Fibroblast of skin of scalp (primary cell): ENCODE data around the gene FASLG. TPM values are rescaled to one million over a fixed set of nuclear protein-coding genes. Genes with fewer than 3 reads are reported as not detected.
A peak's percentile ranks its signal among the peaks of the same experiment; 100 is the strongest.
"Not testable (repeated sequence)": the region's sequence is repeated elsewhere in the genome, so short reads cannot be mapped to it uniquely, and the experiment has no call there.

ENCODE experiments used
- DNase-seq: peaks from one replicate; pipeline ENCODE4 v3.0.0-alpha.2; 2013
- polyA plus RNA-seq, 2 experiments: library from polyadenylated mRNA; unstranded; fragments of 120-200 nt; gene quantifications; one replicate each; pipeline ENCODE4 v1.2.1, GENCODE V29; 2013; ENCODE audit not compliant: insufficient read length in 2 of 2

FASLG gene
- polyA plus RNA-seq (2013, experiment 1 of 2; ENCODE audit: insufficient read length): not detected
- polyA plus RNA-seq (2013, experiment 2 of 2; ENCODE audit: insufficient read length): not detected

DNA sequence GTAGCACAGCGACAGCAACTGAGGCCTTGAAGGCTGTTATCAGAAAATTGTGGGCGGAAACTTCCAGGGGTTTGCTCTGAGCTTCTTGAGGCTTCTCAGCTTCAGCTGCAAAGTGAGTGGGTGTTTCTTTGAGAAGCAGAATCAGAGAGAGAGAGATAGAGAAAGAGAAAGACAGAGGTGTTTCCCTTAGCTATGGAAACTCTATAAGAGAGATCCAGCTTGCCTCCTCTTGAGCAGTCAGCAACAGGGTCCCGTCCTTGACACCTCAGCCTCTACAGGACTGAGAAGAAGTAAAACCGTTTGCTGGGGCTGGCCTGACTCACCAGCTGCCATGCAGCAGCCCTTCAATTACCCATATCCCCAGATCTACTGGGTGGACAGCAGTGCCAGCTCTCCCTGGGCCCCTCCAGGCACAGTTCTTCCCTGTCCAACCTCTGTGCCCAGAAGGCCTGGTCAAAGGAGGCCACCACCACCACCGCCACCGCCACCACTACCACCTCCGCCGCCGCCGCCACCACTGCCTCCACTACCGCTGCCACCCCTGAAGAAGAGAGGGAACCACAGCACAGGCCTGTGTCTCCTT is at the start of gene FASLG:
FASLG (plus strand) TSS at position 233 of the 583 bp plus-strand sequence; CDS start at position 332, 99 bp downstream.
- no peak for DNase-seq

DNA sequence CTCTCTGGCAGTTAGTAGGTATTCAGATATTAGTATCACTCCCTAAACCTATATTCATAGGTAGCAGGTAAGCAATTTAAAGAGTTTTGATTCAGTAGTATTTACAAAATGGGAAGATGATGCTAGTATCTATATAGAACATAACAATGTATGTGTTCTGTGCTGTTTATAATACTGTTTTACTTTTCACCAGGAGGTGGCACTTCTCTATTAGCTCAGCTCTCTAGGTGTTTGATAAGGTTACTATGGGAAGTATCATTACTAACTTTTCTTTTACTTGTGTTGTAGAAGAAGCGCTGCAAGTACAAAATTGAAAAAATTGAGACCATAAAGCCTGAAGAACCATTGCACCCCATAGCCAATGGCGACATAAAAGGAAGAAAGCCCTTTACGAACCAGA is 49.4 kb upstream of the FASLG start:
- no peak for DNase-seq

DNA sequence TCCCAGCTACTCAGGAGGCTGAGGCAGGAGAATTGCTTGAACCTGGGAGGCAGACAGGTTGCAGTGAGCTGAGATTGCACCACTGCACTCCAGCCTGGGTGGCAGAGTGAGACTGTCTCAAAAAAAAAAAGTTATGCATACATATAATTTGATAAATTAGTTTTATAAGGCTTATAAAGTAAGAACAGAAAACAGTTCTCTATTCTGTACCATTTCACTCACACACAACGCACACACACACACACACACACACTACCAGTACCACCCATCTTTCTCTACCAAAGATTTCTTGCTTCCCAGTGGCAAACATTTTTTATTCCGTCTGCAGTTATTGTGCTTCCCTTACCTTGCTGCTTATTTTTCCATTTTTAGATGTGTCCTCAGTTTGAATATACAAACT is 46.4 kb upstream of the FASLG start:
- no peak for DNase-seq

DNA sequence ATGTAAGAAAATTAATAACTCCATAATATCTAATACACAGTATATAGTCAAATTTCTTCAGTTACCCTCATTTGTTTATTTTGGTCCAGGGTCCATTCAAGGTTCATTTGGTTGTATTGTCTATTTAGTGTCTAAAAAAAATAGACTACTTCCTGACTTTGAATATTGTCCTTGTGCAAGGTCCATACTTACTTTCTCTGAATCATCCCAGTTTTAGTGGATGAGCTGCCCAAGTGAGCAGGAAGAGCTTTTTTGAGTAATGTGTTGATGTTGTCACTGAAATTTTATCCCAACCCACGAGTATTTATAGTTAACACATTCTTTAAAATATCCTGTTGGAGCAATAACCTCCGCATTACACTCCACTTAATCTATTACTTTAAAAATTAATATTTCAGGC is 45.6 kb upstream of the FASLG start:
- no peak for DNase-seq

DNA sequence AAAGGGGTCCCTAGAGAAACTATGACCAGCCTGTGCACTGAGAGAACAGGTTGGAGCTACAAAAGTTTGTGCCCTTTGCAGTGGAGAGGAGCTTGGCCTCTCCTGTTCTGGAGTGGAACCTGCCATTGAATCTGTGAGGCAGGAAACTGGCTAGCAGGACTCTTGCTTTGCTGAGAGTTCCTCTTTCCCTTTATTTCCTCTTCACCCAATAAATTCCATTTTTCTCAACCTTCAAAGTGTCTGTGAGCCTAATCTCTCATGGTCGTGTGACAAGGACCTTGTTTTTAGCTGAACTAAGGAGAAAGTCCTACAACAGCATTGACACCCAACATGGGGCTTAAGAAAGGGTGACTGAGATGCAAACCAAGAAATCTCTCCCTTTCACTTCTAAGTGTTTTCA is 42.7 kb upstream of the FASLG start:
- no peak for DNase-seq

DNA sequence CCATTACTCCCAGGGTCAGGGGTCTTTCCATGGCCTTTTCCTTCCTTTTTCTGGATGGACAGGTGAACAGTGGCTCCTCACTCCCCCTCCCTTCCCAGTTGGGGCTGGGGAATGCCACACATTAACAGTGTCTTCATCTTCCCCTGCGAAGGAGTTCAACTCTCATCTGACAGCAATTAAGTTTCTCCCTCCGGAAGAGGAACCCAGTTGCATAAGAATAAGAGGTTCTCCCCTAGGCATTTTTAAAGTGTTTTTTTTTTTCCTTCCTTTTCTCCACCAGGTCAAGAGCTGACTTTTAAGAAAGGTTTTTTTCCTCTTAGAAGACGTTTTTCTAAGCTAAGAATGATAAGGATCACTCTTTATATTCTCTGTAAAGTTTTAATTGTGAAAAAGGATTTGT is 42.3 kb upstream of the FASLG start:
- DNase-seq: no peak

DNA sequence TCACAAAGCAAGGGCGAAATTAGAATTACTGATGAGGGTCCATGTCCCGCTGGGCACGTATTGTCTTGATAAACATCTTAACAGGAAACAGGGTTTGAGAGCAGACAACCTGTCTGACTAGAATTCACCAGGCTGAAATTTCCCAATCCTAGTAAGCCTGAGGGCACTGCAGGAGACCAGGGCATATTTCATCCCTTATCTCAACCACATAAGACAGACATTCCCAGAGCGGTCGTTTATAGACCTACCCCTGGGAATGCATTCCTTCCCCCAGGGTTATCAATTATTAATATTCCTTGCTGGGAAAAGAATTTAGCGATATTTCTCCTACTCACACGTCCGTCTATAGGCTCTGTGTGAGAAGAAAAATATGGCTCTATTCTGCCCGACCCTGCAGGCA is 38.3 kb upstream of the FASLG start:
- DNase-seq: not testable (repeated sequence)

- no peak for DNase-seq
Measured at GRCh38 chr1:172622541-172622940, 36.4 kb upstream of the FASLG start.

DNA sequence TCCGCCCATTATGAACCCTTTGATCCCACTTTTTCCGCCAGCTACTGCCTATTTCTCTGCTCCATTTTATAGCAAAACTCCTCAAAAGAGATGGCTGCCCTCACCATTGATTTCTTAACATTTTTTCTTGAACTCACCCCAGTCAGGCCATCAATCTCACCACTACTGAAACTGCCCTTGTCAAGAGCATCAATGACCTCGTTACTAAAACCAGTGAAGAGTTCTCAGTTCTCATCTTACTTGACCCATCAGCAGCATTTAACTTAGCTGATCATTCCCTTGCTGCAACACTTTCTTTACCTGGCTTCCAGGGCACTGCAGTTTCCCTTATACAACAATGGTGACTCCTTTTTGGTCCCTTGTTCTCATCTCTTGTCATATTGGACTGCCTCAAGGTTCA is 35.2 kb upstream of the FASLG start:
- no peak for DNase-seq

GRCh38 chr1:172626845-172627244 is 32.1 kb upstream of the FASLG start:
- DNase-seq: no peak

GRCh38 chr1:172627702-172628101 is 31.2 kb upstream of the FASLG start:
- no peak for DNase-seq

- no peak for DNase-seq
Measured at GRCh38 chr1:172628401-172628800, 30.5 kb upstream of the FASLG start.

GRCh38 chr1:172629170-172629569 is 29.7 kb upstream of the FASLG start:
- DNase-seq: no peak

DNA sequence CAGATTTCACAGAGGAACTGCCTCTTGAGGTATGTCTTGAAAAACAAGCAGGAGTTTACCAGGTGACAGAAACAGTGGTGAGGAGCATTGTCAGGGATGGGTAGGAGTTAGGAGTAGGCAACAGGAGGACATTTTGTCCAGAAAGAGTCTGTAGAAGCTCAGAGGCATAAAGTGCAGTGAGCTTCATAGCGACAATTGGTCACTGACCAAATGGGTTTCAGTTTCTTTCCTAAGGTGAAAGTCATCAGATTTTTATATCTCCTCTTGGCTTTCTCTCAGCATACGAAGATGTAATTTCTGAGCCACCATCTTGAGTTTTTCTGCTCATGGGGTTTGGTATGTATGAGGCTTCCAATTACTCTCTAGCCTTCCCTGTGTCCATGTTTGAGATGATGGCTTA is 29.3 kb upstream of the FASLG start:
- DNase-seq: no peak

- DNase-seq: peak; percentile 13
Measured at GRCh38 chr1:172630056-172630818, 28.7 kb upstream of the FASLG start.

DNA sequence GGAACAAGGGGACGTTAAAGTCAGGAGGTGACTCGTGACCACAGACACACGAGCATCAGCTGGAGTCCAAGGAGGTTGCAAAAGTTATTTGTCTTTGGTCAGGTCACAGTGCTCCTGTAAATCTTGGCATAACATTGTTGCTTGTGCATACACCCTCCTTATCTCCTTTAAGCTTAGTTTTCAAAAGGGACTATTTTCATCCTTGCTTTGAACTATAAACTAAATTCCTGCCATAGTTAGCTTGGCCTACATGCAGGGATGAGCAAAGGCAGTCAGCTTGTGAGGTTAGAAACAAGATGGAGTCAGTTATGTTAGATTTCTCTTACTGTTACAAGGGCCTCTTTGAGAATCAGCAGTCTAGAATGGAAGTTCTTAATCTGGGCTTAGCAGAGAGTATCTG is 28.0 kb upstream of the FASLG start:
- DNase-seq: peak; percentile 12

GRCh38 chr1:172637522-172637921 is 21.4 kb upstream of the FASLG start:
- DNase-seq: peak; percentile 83

DNA sequence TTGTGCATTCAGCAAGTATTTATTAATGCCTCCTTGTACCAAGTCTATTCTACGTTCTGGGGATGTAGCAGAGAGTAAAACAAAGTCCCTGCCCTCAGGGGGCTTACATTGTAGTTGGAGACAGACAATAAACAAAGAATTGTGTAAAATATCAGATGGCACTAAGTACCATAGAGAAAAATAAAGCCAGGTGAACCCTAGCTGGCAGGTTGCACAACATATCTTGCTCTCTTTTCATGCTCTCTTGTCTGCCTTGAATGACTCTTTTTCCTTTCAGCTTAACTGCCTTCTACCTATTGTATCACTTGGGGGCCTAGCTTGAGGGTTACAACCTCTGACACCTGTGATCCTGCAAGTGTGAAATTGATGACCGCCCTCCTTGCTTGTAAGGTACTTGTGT is 20.7 kb upstream of the FASLG start:
- DNase-seq: no peak

- peak; percentile 88 for DNase-seq
Measured at GRCh38 chr1:172638885-172639831, 19.7 kb upstream of the FASLG start.

- peak; percentile 17 for DNase-seq
Measured at GRCh38 chr1:172640111-172640510, 18.8 kb upstream of the FASLG start.

DNA sequence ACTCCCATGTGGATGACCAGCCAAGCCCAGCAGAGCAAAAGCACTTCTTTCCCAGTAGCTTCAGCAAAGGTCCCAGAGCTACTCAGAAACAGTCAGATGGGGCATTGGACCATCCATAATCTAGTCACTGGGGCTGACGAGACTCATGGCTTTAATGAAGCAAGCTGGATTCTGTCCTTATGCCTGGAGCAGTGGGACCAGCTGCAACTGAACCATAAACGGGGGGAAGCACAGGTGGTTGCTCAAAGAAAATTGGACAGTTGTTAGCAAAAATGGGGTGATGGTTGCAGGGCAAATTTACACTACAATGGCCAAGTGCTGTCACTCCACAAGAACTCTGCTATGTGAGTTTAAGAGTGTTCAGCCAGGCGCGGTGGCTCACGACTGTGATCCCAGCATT is 17.4 kb upstream of the FASLG start:
- DNase-seq: no peak

- DNase-seq: peak; percentile 5
Measured at GRCh38 chr1:172642970-172643369, 15.9 kb upstream of the FASLG start.

- no peak for DNase-seq
Measured at GRCh38 chr1:172646653-172647052, 12.2 kb upstream of the FASLG start.
